B cell (primary cell): ENCODE data around the gene SDSL. TPM values are rescaled to one million over a fixed set of nuclear protein-coding genes. Genes with fewer than 3 reads are reported as not detected.

ENCODE experiments used
- ATAC-seq: fragments of 200-7000 bp; cut with Tn5 transposase; one replicate; pipeline ENCODE4 v1.10.0; 2021; ENCODE audit warnings: low read depth, mild to moderate bottlenecking, moderate number of reproducible peaks, moderate library complexity
- CTCF ChIA-PET: fragments of 350-600 bp; sonication (Branson Sonifier 250); formaldehyde crosslinking; loops from one replicate; lab custom pipeline; 2021; ENCODE audit warnings: antibody characterized with exemption, inconsistent platforms; lab: Charles Lee
- POLR2A ChIA-PET: fragments of 350-600 bp; sonication (Branson Sonifier 250); formaldehyde crosslinking; loops from one replicate; lab custom pipeline; 2021; ENCODE audit warnings: antibody characterized with exemption; lab: Charles Lee
- DNase-seq: peaks from one replicate; pipeline ENCODE4 v3.0.0; 2013
- H2AFZ ChIP-seq: 2 replicates; pipeline ENCODE4 v1.6.1; 2012; ENCODE audit warnings: mild to moderate bottlenecking, low read depth, low read length; ENCODE audit not compliant: insufficient read depth, poor library complexity, severe bottlenecking
- H3K27ac ChIP-seq, 2 donors: 1 replicate in 1 of 2; 2 replicates in 1 of 2; pipeline ENCODE4 v1.5.1; 2012 to 2013; ENCODE audit warnings: low read length in 2 of 2, mild to moderate bottlenecking in 2 of 2, moderate library complexity in 1 of 2
- H3K27me3 ChIP-seq, 4 experiments: fragments of 200-600 bp in 1 of 4; sonication (generic) in 1 of 4; replicated peaks in 1 of 4; 1 replicate in 2 of 4; 2 replicates in 2 of 4; pipeline versions ENCODE4 v1.6.1 to v1.7.0; 2013 to 2016; ENCODE audit warnings: low read length in 3 of 4, mild to moderate bottlenecking in 2 of 4, mixed read lengths in 1 of 4, moderate library complexity in 1 of 4; ENCODE audit not compliant: insufficient read depth in 4 of 4, control insufficient read depth in 3 of 4; ENCODE audit errors: control extremely low read depth in 1 of 4
- H3K36me3 ChIP-seq, 2 experiments: replicated peaks in 1 of 2; 1 replicate in 1 of 2; 2 replicates in 1 of 2; pipeline versions ENCODE4 v1.6.1 to v1.7.1; 2013; ENCODE audit warnings: low read length in 1 of 2; ENCODE audit not compliant: insufficient read depth in 2 of 2, control insufficient read depth in 1 of 2; ENCODE audit errors: control extremely low read depth in 1 of 2, extremely low read depth in 1 of 2
- H3K4me1 ChIP-seq, 2 donors: fragments of 200-600 bp in 1 of 2; sonication (generic) in 1 of 2; 1 replicate in 1 of 2; 2 replicates in 1 of 2; pipeline versions ENCODE4 v1.5.1 to v1.6.1; 2013 to 2017; ENCODE audit warnings: low read length in 2 of 2; ENCODE audit not compliant: control insufficient read depth in 2 of 2, insufficient read depth in 2 of 2
- H3K4me2 ChIP-seq: replicated peaks from 2 replicates; pipeline ENCODE3; 2012; ENCODE audit warnings: mild to moderate bottlenecking, low read depth, low read length; ENCODE audit not compliant: poor library complexity, severe bottlenecking
- H3K4me3 ChIP-seq, 5 experiments: fragments of 200-600 bp in 1 of 5; sonication (generic) in 1 of 5; 1 replicate in 3 of 5; 2 replicates in 2 of 5; pipeline versions ENCODE4 v1.5.1 to v1.7.0; 2011 to 2016; ENCODE audit warnings: low read length in 4 of 5, mild to moderate bottlenecking in 4 of 5, low read depth in 2 of 5, control low read depth in 1 of 5, moderate library complexity in 1 of 5; ENCODE audit not compliant: insufficient read depth in 1 of 5; ENCODE audit errors: control extremely low read depth in 1 of 5, extremely low read depth in 1 of 5
- H3K79me2 ChIP-seq: fragments of 200-600 bp; sonication (generic); one replicate; pipeline ENCODE4 v1.6.0; 2016; ENCODE audit warnings: low read length; ENCODE audit not compliant: control insufficient read depth, insufficient read depth
- H3K9ac ChIP-seq: fragments of 200-600 bp; sonication (generic); 2 replicates; pipeline ENCODE4 v1.6.1; 2017; ENCODE audit warnings: mild to moderate bottlenecking, low read length, moderate library complexity
- H3K9me3 ChIP-seq, 3 donors: one replicate each; pipeline versions ENCODE4 v1.6.1 to v1.7.1; 2013; ENCODE audit warnings: low read length in 2 of 3; ENCODE audit not compliant: control insufficient read depth in 2 of 3, insufficient read depth in 1 of 3; ENCODE audit errors: control extremely low read depth in 1 of 3
- H4K20me1 ChIP-seq: 2 replicates; pipeline ENCODE4 v1.6.0; 2012; ENCODE audit warnings: mild to moderate bottlenecking, low read length; ENCODE audit not compliant: insufficient read depth, control insufficient read depth, poor library complexity, severe bottlenecking
- H3K27ac Mint-ChIP-seq: one replicate; pipeline ENCODE4 v1.8.0; 2021; ENCODE audit warnings: mixed read lengths
- H3K27me3 Mint-ChIP-seq: one replicate; pipeline ENCODE4 v1.8.0; 2021; ENCODE audit warnings: mixed read lengths
- H3K4me1 Mint-ChIP-seq: one replicate; pipeline ENCODE4 v1.8.0; 2021; ENCODE audit warnings: mixed read lengths
- H3K4me3 Mint-ChIP-seq: one replicate; pipeline ENCODE4 v1.8.0; 2021; ENCODE audit warnings: mixed read lengths
- H3K9me3 Mint-ChIP-seq: one replicate; pipeline ENCODE4 v1.8.0; 2022; ENCODE audit warnings: mixed read lengths; ENCODE audit not compliant: insufficient read depth
- CTCF ChIP-seq: fragments of 200-600 bp; IDR thresholded peaks from one replicate; pipeline ENCODE4 v1.8.0; 2022; ENCODE audit warnings: antibody characterized with exemption, mild to moderate bottlenecking
- EZH2 ChIP-seq: IDR thresholded peaks from 2 replicates; pipeline ENCODE4 v1.6.1; 2012; ENCODE audit warnings: borderline replicate concordance, low read depth, mild to moderate bottlenecking, moderate library complexity, low read length; ENCODE audit not compliant: insufficient read depth, poor library complexity, severe bottlenecking
- WGBS: methylation state at CpG from one replicate; pipeline ENCODE4 v1.1.5; 2013; ENCODE audit warnings: missing lambda C conversion rate; ENCODE audit not compliant: insufficient coverage; 5-methylcytosine and 5-hydroxymethylcytosine counted together
- intact Hi-C: fragments of 100-400 bp; cut with micrococcal nuclease; formaldehyde crosslinking; loops from one replicate; pipeline ENCODE4 v1.10.0; 2022
- polyA plus RNA-seq: library from polyadenylated mRNA; depleted of rRNA; stranded (reverse); fragments of >200 nt; gene quantifications from 2 replicates; pipeline ENCODE4 v1.2.3, GENCODE V29; 2012
- total RNA-seq, 2 donors: library from RNA; stranded (reverse); fragments of 120-200 nt in 1 of 2; gene quantifications; 1 replicate in 1 of 2; 2 replicates in 1 of 2; pipeline versions ENCODE4 v1.2.3 to v1.2.4, GENCODE V29; 2013 to 2022

SDSL gene
- total and polyA plus RNA-seq, 2 donors (not counting 1 experiment from before 2014, with no cell fraction given), result 0.15 to 0.64 TPM

DNA sequence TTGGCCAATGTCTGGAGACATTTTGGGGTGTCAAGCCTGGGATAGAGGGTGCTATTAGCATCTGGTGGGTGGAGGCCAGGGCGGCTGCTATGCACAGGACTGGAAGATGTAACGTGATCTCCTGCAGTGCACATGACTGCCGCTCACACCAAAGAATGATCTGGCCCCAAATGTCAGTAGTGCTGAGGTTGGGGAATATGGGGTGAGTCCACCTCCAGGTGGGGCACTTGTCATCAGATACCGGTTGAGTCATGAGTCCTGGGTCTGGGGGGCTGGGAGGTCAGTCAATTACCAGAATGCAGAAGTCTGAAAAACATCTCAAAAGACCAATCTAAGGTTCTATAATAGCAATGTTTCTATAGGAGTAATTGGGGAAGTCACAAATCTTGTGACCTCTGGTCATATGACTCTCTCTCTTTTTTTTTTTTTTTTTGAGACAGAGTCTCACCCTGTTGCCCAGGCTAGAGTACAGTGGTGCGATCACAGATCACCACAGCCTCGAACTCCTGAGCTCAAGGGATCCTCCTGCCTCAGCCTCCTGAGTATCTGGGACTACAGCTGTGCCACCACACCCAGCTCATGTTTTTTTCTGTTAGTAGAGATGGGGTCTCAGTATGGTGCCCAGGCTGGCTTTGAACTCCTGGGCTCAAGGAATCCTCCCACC is 6.0 kb upstream of the SDSL start:
- Mint-ChIP-seq H3K9me3 (no peaks in the 10 kb centered on the region), H3K4me1 (peaks cover 12% of the 10 kb centered on the region), H3K27ac (peak overlapping the region; percentile 50), H3K4me3 (peak overlapping the region; percentile 11), H3K27me3 (peaks cover 5% of the 10 kb centered on the region)
- intact Hi-C loops, result no loop called here
- Histone ChIP-seq H3K4me3 (no peak overlapping the region), H3K27ac (no peak overlapping the region), H3K27me3 (no peaks in the 10 kb centered on the region), H3K4me2 (no peak overlapping the region), H2AFZ (no peak overlapping the region), H3K4me1 (peaks cover 0 to 8% of the 10 kb centered on the region in 2 donors), H4K20me1 (no peaks in the 10 kb centered on the region), H3K79me2 (no peaks in the 10 kb centered on the region), H3K9ac (no peak overlapping the region), H3K9me3 (peaks cover 0 to 3% (median 0%) of the 10 kb centered on the region in 3 donors), H3K36me3 (no peaks in the 10 kb centered on the region)
- WGBS, result 73% methylated on average over 5 of the region's 6 CpGs
- DNase-seq (peak; percentile 50), ATAC-seq (peak; percentile 53)
- TF ChIP-seq EZH2 (no peak), CTCF (no peak)
- ChIA-PET CTCF (interaction anchor here (0.7 kb wide), 1 partner anchor 37 kb away, joined by 4 read pairs; no protein-coding TSS in a partner anchor), POLR2A (no interaction called here)

- Histone ChIP-seq H3K9me3 (peaks cover 0 to 3% (median 0%) of the 10 kb centered on the region in 3 donors), H3K9ac (no peak overlapping the region), H4K20me1 (no peaks in the 10 kb centered on the region), H3K79me2 (no peaks in the 10 kb centered on the region), H3K4me2 (no peak overlapping the region), H3K4me3 (no peak overlapping the region), H3K36me3 (no peaks in the 10 kb centered on the region), H2AFZ (no peak overlapping the region), H3K4me1 (peaks cover 10 to 20% of the 10 kb centered on the region in 2 donors), H3K27me3 (peaks cover 0 to 5% (median 0%) of the 10 kb centered on the region in 4 experiments), H3K27ac (no peak overlapping the region)
- POLR2A ChIA-PET, result no interaction called here
- Mint-ChIP-seq H3K27ac (no peak overlapping the region), H3K9me3 (no peaks in the 10 kb centered on the region), H3K4me1 (peaks cover 24% of the 10 kb centered on the region), H3K4me3 (no peak overlapping the region), H3K27me3 (peaks cover 7% of the 10 kb centered on the region)
- intact Hi-C loops, result no loop called here
- no peak for DNase-seq
- WGBS, result 88% methylated on average over 10 of the region's 13 CpGs
- no peak for ATAC-seq
- TF ChIP-seq CTCF, result no peak
- no peak for TF ChIP-seq EZH2
- CTCF ChIA-PET, result no interaction called here
These were observed 3.8 kb upstream of the SDSL start for GRCh38 chr12:113418213-113418879.
